AG09319 (cell line): ENCODE measurements around the gene TRIM44.
"Not testable (repeated sequence)": the region's sequence is repeated elsewhere in the genome, so short reads cannot be mapped to it uniquely, and the experiment has no call there.

Experiments
- DNase-seq: peaks from one replicate; pipeline ENCODE4 v3.0.0-alpha.2; 2010; ENCODE audit warnings: low read depth; ENCODE audit errors: extremely low read depth
- TF ChIP-seq, protein P1 (sequence below): IDR thresholded peaks from 2 replicates; pipeline ENCODE4 v1.5.1; 2011; ENCODE audit warnings: low read depth, mild to moderate bottlenecking, inconsistent platforms, low read length, moderate library complexity

Gene TRIM44

DNA sequence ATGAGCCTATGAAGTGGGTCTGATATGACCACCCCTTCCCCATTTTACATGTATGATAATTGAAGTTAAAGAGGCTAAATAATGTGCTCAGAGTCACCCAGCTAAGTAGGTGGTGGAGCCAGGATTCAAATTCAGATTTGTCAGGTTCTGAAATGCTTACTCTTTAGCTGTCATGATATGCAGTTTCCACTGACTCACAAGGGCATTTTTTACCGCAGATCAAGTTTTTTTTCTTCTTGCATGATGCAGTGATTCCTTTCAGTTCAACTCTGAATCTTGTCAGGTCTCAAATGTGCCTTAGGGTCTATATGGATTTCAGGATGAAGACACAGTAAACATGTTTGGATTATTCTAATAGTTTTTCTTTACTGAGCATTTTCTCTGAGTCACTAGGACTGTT lies 12.6 kb upstream of the TRIM44 start:
- no peak for DNase-seq
- TF ChIP-seq, protein P1, sequence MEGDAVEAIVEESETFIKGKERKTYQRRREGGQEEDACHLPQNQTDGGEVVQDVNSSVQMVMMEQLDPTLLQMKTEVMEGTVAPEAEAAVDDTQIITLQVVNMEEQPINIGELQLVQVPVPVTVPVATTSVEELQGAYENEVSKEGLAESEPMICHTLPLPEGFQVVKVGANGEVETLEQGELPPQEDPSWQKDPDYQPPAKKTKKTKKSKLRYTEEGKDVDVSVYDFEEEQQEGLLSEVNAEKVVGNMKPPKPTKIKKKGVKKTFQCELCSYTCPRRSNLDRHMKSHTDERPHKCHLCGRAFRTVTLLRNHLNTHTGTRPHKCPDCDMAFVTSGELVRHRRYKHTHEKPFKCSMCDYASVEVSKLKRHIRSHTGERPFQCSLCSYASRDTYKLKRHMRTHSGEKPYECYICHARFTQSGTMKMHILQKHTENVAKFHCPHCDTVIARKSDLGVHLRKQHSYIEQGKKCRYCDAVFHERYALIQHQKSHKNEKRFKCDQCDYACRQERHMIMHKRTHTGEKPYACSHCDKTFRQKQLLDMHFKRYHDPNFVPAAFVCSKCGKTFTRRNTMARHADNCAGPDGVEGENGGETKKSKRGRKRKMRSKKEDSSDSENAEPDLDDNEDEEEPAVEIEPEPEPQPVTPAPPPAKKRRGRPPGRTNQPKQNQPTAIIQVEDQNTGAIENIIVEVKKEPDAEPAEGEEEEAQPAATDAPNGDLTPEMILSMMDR: no peak

DNA sequence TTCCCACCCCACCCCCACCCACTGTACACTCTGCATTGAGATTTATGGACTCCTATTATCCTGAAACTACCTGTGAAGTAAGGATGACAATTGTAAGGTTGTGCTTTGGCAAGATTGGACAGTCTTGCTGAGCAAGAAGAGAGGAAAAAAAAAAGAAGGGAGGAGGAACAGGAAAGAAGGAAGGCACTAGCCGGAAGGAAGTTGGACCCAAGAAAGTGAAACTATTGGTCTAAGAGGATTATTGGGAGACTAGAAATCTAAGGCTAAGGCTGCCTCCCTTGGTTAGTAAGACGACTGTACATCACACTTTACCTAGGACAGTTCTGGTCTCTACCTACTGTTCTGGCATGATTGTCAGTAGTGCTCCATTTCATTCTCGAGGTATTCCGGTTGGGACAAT lies 12.1 kb upstream of the TRIM44 start:
- TF ChIP-seq, protein P1: no peak
- DNase-seq: no peak

DNA sequence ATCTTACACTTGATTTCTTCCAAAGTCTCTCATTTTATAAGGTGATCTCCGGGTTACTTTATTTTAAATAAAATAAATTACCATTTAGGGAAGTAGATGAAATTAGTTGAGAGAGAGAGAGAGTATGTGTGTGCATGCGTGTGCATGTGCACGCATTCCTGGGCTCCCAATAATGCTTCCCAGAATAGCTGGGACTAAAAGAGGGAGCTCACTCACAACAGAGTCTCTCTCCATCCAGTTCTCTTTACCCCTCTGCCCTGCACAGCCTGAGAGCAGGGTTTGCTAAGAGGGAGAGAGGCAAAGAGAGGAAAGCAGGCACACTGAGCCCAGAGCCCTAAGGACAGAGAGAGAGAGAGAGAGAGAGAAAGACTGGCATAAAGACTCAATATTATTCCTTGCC lies 11.3 kb upstream of the TRIM44 start:
- no peak for DNase-seq
- TF ChIP-seq, protein P1: no peak

DNA sequence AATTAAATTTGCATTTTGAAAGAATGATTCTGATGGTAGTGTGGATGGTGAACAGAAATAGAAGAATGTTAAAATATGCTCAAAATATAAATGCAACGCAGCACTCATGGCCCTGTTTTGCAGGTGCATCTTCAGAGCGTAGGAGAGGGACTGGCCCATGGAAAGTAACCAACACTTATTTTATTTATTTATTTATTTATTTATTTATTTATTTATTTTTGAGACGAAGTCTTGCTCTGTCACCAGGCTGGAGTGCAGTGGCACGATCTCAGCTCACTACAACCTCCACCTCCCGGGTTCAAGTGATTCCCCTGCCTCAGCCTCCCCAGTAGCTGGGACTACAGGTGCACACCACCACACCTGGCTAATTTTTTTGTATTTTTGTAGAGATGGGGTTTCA lies 9.8 kb upstream of the TRIM44 start:
- not testable (repeated sequence) for DNase-seq

DNA sequence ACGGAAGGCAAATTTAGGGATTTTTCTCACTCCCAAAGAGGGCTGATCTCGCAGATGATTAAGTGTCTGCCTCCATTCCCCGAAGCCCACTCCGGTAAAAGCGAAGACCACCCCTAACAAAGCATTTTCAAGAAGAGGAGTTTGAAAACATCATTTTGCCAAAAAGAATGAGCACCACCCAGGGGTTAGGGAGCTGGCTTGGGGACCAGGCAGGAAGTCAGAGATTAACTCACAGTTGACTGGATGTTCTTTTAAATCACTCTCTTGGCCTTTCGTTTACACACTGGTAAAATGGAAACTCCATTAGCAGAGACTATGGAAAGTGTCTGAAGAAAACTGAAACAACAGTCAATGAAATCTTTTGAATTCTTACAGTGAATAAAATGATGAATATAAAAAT lies 7.9 kb upstream of the TRIM44 start:
- no peak for DNase-seq
- TF ChIP-seq, protein P1: no peak

DNA sequence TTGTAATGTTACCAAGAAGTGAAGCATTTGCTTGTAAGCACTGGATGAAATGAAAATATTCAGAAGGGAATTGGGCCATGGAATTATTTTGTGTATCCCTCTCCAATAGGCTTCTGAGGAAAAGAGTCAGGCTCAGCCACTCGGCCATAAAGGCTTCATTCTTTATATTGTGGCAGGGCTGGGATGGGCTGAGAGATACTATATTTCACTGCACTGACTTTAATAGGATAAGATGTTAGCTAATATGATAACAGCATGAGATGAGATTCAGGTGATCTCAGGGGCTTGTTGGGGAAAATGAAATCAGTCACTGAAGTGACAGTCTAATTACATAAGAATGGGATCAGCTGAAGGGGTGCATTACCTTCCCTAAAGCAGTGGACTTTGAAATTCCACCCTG lies 7.3 kb upstream of the TRIM44 start:
- TF ChIP-seq, protein P1: no peak
- DNase-seq: no peak

DNA sequence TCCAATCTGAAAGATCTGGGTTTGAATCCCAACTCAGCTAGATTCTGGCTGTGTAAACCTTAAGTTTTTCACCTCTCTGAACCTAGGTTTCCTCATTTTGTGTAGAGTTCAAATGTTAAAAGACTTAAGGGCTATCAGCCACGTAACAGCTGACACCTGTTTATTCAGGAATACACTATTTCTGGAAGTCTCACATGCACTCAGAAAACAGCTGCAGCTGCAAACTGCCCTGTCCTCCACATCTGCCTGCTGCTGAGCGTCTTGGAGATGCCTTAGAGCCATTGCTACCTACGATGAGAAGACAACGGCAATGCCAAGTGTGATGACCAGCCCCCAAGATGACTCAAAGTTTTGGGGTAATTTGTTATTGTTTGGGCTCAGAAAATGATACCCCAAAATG lies 6.7 kb upstream of the TRIM44 start:
- DNase-seq: no peak
- TF ChIP-seq, protein P1: no peak

DNA sequence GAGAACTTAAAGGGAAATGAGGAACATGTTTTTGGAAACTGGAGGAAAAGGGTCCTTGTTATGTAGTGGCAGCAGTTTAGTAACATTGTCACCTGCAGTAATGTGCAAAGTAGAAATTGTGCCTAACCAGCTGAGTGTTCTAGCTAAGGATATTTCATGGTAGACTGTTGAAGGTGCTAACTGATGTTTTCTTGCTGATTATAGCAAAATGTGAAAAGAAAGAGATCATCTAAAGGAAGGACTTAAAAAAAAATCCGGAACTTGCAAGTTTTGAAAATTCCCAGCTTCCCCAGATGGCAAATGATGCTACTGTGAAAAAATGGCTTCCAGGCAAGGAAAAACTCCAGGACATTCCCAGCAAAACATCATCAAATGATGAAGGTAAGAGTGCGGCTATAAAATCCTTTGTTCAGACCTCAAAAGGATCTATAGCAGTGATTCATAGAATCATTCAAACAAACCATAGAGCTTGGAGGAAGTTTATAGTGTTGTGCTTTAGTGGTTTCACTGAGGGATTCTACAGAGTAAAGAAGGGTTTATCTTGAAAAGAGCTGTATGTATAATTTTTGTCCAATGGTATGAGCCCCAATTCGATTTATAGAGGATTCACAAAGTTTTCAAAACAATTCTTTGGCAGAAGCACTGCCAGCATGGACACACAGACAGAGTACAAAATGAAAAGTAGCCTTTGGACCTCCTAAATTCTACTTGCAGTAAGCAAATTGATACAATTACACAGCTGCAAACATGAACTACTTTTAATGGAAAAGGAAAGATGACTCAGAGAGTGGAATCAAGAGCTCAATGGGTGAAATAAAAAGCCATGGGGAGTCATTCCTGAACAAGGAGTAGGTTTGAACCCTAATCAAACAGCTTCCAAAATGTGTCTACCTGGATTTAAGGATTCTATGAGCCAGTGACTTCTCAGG lies 4.3 kb upstream of the TRIM44 start:
- TF ChIP-seq, protein P1: no peak
- DNase-seq: no peak
